ENCODE data around the gene RMI2.

RMI2 gene

DNA sequence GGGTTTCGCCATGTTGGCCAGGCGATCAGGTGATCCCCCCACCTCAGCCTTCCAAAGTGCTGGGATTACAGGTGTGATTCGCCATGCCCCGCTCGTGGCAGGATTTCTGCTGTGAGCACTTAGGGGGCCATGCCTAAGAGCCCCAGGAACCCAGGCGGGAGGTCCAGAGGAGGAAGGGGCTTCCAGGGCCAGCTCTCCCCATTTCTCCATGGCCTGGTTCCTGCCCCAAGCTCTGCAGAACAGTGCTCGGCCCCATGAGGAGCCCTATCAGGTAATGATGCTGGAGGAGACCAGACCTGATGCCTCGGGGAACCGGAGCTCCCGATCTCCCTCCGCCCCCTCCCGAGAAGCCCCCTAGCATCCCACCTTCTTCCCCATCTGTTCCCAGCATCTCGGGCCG is 53.6 kb downstream of the RMI2 start:
- DNase-seq (ENCODE audit: insufficient read length), result peak; percentile 1
- no peak for FAIRE-seq
- TF ChIP-seq POLR2A (IDR thresholded peaks at IDR 0.05; ENCODE audit: low read depth, low read length) (no peak), TAF1 (IDR thresholded peaks at IDR 0.05; ENCODE audit: borderline replicate concordance, low read depth, low read length) (no peak), POLR2AphosphoS5 (IDR thresholded peaks at IDR 0.05; ENCODE audit: low read depth, low read length) (no peak)

DNA sequence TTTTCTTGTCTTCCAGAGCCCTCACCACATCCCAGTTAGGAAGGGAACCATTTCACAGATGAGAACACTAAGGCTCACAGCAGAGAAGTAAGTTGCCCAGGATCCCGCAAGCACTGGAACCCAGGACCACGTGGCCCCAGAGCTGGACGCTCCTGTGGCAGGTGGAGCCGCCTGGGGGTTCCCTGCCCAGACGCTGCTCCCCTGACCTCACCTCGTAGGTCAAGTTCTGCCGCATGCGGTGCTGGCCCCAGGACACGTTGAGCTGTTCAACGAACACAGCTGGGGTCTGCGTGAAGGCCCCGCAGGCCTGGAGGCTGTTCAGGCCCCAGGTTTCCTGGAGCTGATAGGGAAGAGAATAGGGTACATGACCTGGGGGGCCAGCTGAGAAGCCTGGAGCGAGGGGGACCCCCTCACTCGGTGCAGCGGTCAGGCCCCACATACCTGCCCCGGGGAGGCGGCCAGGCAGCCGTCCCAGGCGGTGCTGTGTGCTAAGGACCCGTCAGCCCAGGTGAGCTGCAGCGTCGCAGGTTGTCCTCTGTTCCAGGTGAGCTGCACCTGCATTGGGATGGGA is 54.1 kb downstream of the RMI2 start:
- TF ChIP-seq POLR2AphosphoS5 (IDR thresholded peaks at IDR 0.05; ENCODE audit: low read depth, low read length) (no peak), POLR2A (IDR thresholded peaks at IDR 0.05; ENCODE audit: low read depth, low read length) (no peak), TAF1 (IDR thresholded peaks at IDR 0.05; ENCODE audit: borderline replicate concordance, low read depth, low read length) (no peak)
- FAIRE-seq, result no peak

DNA sequence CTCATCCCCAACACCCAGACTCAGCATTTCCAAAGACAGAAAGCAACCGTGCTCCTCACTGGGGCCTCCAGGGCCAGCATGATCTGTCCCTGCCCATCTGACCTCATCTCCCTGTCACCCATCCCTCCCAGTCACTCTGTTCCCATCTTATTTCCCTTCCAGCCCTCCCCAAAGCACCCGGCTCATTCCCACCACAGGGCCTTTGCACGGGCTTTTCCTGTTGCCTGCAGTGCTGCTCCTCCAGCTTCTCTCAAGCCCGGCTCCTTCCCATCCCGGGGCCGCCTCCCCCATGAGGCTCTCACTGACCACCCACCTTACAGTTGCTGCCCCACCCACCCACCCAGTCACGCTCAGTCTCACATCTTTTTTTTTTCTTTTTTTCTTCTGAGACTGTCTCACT is 54.8 kb downstream of the RMI2 start:
- no peak for FAIRE-seq
- DNase-seq (ENCODE audit: insufficient read length), result peak; percentile 10
- TF ChIP-seq POLR2AphosphoS5 (IDR thresholded peaks at IDR 0.05; ENCODE audit: low read depth, low read length) (no peak), POLR2A (IDR thresholded peaks at IDR 0.05; ENCODE audit: low read depth, low read length) (no peak), TAF1 (IDR thresholded peaks at IDR 0.05; ENCODE audit: borderline replicate concordance, low read depth, low read length) (no peak)

More for the DNA sequence above, 54.1 kb downstream of the RMI2 start:
- DNase-seq (ENCODE audit: insufficient read length), result peak; percentile 18

Data from GM12892 (cell line).